Panc1 (cell line): ENCODE measurements around the gene ARFRP1. TPM values are rescaled to one million over a fixed set of nuclear protein-coding genes. Genes with fewer than 3 reads are reported as not detected.

Experiments
- ATAC-seq: fragments of 200-7000 bp; cut with Tn5 transposase; 2 replicates; pipeline ENCODE4 v1.9.1; 2020; ENCODE audit warnings: mild to moderate bottlenecking, moderate library complexity
- BruUV-seq: library from RNA; stranded (reverse); fragments of 400-500 nt; replicated peaks from 2 replicates; lab custom pipeline; 2021; lab: Mats Ljungman, UMichigan
- CTCF ChIA-PET: fragments of 300-600 bp; sonication (Branson Sonifier 250); formaldehyde crosslinking; loops from one replicate; lab custom pipeline; 2022; ENCODE audit warnings: antibody characterized with exemption; lab: Charles Lee
- POLR2A ChIA-PET: fragments of 300-600 bp; sonication (Branson Sonifier 250); formaldehyde crosslinking; loops from one replicate; lab custom pipeline; 2022; ENCODE audit warnings: antibody characterized with exemption; lab: Charles Lee
- DNase-seq: peaks from one replicate; pipeline ENCODE4 v3.0.0-alpha.2; 2010; ENCODE audit warnings: low read depth, low spot score
- H3K27ac ChIP-seq: 2 replicates; pipeline ENCODE4 v1.5.1; 2011; ENCODE audit warnings: mild to moderate bottlenecking, low read length, inconsistent platforms
- H3K27me3 ChIP-seq: fragments of 200-500 bp; sonication (Bioruptor generic); 2 replicates; pipeline ENCODE4 v1.6.0; 2014; ENCODE audit warnings: low read length, inconsistent platforms; ENCODE audit not compliant: control insufficient read depth, insufficient read depth
- H3K36me3 ChIP-seq: fragments of 200-500 bp; sonication (Bioruptor generic); 2 replicates; pipeline ENCODE4 v1.5.1; 2014; ENCODE audit warnings: inconsistent platforms, mild to moderate bottlenecking, low read length, moderate library complexity; ENCODE audit not compliant: control insufficient read depth, insufficient read depth
- H3K4me1 ChIP-seq: 2 replicates; pipeline ENCODE4 v1.5.1; 2011; ENCODE audit warnings: inconsistent platforms, mild to moderate bottlenecking, low read length, moderate library complexity; ENCODE audit not compliant: control insufficient read depth, insufficient read depth
- H3K4me3 ChIP-seq, 2 experiments: 2 replicates each; pipeline ENCODE4 v1.5.1; 2011 to 2012; ENCODE audit warnings: low read depth in 2 of 2, low read length in 2 of 2, mild to moderate bottlenecking in 2 of 2, inconsistent platforms in 1 of 2, moderate library complexity in 1 of 2
- H3K9me3 ChIP-seq: fragments of 200-500 bp; sonication (Bioruptor generic); 2 replicates; pipeline ENCODE4 v1.5.1; 2014; ENCODE audit warnings: low read depth, mild to moderate bottlenecking, inconsistent platforms, low read length, moderate library complexity; ENCODE audit not compliant: control insufficient read depth, insufficient read depth
- POLR2AphosphoS5 ChIP-seq: IDR thresholded peaks from 2 replicates; pipeline ENCODE4 v1.6.1; 2012; ENCODE audit warnings: mild to moderate bottlenecking, low read depth, low read length, moderate library complexity
- SIN3A ChIP-seq: IDR thresholded peaks from 2 replicates; pipeline ENCODE4 v1.6.1; 2012; ENCODE audit warnings: low read depth, mild to moderate bottlenecking, low read length, moderate library complexity, borderline replicate concordance; ENCODE audit not compliant: insufficient read depth
- TCF7L2 ChIP-seq: IDR thresholded peaks from 2 replicates; pipeline ENCODE4 v1.6.1; 2011; ENCODE audit warnings: mild to moderate bottlenecking, low read depth, low read length, inconsistent platforms
- in situ Hi-C: cut with HindIII; loops from 2 replicates; pipeline ENCODE4 v1.10.0; 2016; ENCODE audit warnings: low sequenced_read_pairs, low pct_unique_long_range_greater_than_20kb
- intact Hi-C: fragments of 100-400 bp; cut with micrococcal nuclease; formaldehyde crosslinking; loops from one replicate; pipeline ENCODE4 v1.10.0; 2022; ENCODE audit not compliant: unreplicated experiment
- total RNA-seq: library from RNA; stranded (reverse); gene quantifications from one replicate; pipeline ENCODE4 v1.2.1, GENCODE V29; 2021; ENCODE audit not compliant: unreplicated experiment
- TF ChIP-seq, protein P1 (sequence below), 2 experiments: IDR thresholded peaks; 2 replicates each; pipeline ENCODE4 v1.6.1; 2011 to 2012; ENCODE audit warnings: low read depth in 2 of 2, control low read depth in 1 of 2, low read length in 1 of 2, mild to moderate bottlenecking in 1 of 2, moderate library complexity in 1 of 2; ENCODE audit not compliant: insufficient read depth in 1 of 2
- TF ChIP-seq, protein P2 (sequence below): fragments of 450-650 bp; IDR thresholded peaks from 2 replicates; pipeline ENCODE4 v1.5.1; 2017; ENCODE audit warnings: mild to moderate bottlenecking

Gene ARFRP1
- total RNA-seq, 1 experiment from 2014 or later = 57.9 TPM

DNA sequence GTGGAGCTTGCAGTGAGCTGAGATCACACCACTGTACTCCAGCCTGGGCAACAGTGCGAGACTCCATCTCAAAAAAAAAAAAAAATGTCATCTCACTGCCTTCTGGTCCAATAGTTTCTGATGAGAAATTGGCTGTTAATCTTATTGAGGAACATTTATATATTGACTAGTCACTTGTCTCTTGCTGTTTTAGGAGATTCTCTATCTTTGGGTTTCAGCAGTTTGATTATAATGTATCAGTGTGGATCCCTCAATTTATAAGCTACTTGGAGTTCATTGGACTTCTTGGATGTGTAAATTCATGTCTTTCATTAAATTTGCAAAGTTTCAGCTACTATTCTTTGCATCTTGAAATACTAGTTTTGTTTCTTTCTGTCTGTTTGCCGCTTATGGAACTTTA lies 11.2 kb upstream of the ARFRP1 start:
- Histone ChIP-seq H3K4me3 (no peak overlapping the region), H3K27ac (no peak overlapping the region), H3K9me3 (peaks cover 6% of the 10 kb centered on the region; the same call in 1 of the 2 replicates), H3K36me3 (peaks cover 3% of the 10 kb centered on the region; the same call in 1 of the 2 replicates), H3K27me3 (no peaks in the 10 kb centered on the region), H3K4me1 (no peaks in the 10 kb centered on the region)
- DNase-seq = no peak
- in situ Hi-C loops (no loop called here), intact Hi-C loops (no loop called here)
- TF ChIP-seq, protein P1, sequence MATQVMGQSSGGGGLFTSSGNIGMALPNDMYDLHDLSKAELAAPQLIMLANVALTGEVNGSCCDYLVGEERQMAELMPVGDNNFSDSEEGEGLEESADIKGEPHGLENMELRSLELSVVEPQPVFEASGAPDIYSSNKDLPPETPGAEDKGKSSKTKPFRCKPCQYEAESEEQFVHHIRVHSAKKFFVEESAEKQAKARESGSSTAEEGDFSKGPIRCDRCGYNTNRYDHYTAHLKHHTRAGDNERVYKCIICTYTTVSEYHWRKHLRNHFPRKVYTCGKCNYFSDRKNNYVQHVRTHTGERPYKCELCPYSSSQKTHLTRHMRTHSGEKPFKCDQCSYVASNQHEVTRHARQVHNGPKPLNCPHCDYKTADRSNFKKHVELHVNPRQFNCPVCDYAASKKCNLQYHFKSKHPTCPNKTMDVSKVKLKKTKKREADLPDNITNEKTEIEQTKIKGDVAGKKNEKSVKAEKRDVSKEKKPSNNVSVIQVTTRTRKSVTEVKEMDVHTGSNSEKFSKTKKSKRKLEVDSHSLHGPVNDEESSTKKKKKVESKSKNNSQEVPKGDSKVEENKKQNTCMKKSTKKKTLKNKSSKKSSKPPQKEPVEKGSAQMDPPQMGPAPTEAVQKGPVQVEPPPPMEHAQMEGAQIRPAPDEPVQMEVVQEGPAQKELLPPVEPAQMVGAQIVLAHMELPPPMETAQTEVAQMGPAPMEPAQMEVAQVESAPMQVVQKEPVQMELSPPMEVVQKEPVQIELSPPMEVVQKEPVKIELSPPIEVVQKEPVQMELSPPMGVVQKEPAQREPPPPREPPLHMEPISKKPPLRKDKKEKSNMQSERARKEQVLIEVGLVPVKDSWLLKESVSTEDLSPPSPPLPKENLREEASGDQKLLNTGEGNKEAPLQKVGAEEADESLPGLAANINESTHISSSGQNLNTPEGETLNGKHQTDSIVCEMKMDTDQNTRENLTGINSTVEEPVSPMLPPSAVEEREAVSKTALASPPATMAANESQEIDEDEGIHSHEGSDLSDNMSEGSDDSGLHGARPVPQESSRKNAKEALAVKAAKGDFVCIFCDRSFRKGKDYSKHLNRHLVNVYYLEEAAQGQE (IDR thresholded peaks at IDR 0.05; ENCODE audit: insufficient read depth in 1 of 2, low read depth in 2 of 2, low read length in 1 of 2) = no peak
- TF ChIP-seq POLR2AphosphoS5 (no peak), TCF7L2 (no peak), SIN3A (no peak)
- TF ChIP-seq, protein P2, sequence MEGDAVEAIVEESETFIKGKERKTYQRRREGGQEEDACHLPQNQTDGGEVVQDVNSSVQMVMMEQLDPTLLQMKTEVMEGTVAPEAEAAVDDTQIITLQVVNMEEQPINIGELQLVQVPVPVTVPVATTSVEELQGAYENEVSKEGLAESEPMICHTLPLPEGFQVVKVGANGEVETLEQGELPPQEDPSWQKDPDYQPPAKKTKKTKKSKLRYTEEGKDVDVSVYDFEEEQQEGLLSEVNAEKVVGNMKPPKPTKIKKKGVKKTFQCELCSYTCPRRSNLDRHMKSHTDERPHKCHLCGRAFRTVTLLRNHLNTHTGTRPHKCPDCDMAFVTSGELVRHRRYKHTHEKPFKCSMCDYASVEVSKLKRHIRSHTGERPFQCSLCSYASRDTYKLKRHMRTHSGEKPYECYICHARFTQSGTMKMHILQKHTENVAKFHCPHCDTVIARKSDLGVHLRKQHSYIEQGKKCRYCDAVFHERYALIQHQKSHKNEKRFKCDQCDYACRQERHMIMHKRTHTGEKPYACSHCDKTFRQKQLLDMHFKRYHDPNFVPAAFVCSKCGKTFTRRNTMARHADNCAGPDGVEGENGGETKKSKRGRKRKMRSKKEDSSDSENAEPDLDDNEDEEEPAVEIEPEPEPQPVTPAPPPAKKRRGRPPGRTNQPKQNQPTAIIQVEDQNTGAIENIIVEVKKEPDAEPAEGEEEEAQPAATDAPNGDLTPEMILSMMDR = no peak
- ChIA-PET CTCF (interaction anchor here (0.7 kb wide), 1 partner anchor 43 kb away, joined by 4 read pairs; no protein-coding TSS in a partner anchor), POLR2A (interaction anchor here (0.7 kb wide), 2 partner anchors 140 to 258 kb away, joined by 5 to 8 read pairs; no protein-coding TSS in a partner anchor)
- ATAC-seq = no peak
- no TSS peak for BruUV-seq

DNA sequence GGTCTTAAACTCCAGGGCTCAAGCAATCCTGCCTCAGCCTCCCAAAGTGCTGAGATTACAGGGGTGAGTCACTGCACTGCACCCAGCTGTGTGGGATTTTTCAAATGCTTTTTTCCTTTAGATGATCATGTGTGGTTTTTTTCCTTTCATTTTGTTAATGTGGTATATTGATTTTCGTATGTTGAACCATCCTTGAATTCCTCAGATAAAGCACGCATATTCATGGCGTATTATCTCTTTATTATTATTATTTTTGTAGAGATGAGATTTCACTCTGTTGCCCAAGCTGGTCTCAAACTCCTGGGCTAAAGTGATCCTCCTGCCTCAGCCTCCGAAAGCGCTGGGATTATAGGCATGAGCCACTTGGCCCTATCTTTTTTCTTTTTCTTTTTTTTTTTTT lies 7.1 kb upstream of the ARFRP1 start:
- intact Hi-C loops (no loop called here), in situ Hi-C loops (no loop called here)
- no peaks in the 10 kb centered on the region for H3K4me1 ChIP-seq
- no peak for ATAC-seq
- H3K4me3 ChIP-seq = no peak overlapping the region
- ChIA-PET POLR2A (no interaction called here), CTCF (no interaction called here)
- BruUV-seq = no TSS peak
- 0 out of 2 replicates have a peak, but pooled peaks cover 5% of the 10 kb centered on the region for H3K36me3 ChIP-seq
- H3K27me3 ChIP-seq = no peaks in the 10 kb centered on the region
- no peak overlapping the region for H3K27ac ChIP-seq
- DNase-seq = no peak
- TF ChIP-seq, protein P1 (IDR thresholded peaks at IDR 0.05; ENCODE audit: insufficient read depth in 1 of 2, low read depth in 2 of 2, low read length in 1 of 2) = no peak
- no peak for TF ChIP-seq SIN3A
- peaks cover 6% of the 10 kb centered on the region; the same call in 1 of the 2 replicates for H3K9me3 ChIP-seq
